CD4-positive, alpha-beta T cell treated with Interleukin-6 for 4 hours (primary cell): ENCODE results near the gene CIRBP.

ENCODE experiments used
- DNase-seq: peaks from one replicate; pipeline ENCODE4 v3.0.0-alpha.2; 2020; ENCODE audit warnings: mixed read lengths

The CIRBP gene

GRCh38 chr19:1256646-1257474 lies 12.3 kb upstream of the CIRBP start:
- DNase-seq: no peak

- DNase-seq: no peak
Measured at GRCh38 chr19:1257475-1258162, 11.5 kb upstream of the CIRBP start.

GRCh38 chr19:1258163-1258492 lies 11.0 kb upstream of the CIRBP start:
- DNase-seq: no peak

DNA sequence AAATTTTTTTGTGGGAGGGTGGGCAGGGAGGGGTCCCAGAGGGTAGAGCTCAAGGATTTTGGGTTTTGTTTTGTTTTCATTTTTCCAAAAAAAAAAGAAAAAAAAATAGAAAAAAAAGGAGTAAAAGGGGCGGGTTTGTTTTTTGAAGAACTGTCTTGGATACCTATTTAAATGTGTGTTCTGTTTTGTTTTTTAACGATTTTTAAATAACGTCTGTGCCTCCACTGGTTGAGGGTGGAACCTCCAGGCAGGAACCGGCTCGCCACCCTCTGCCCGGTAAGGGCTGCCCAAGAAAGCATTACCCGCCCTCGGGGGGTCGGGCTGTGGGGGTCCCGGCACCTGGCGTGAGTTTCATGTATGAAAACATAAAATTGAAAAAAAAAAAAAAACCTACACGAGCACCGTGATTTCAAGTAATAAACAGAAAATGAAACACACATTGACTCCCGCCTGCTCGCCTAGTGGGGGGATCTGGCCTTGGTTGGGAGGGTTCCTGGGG lies 10.4 kb upstream of the CIRBP start:
- DNase-seq: no peak

GRCh38 chr19:1259206-1259875 lies 9.8 kb upstream of the CIRBP start:
- peak; percentile 74 for DNase-seq

- DNase-seq: peak; percentile 55
Measured at GRCh38 chr19:1259876-1260748, 9.0 kb upstream of the CIRBP start.

- DNase-seq: peak; percentile 98
Measured at GRCh38 chr19:1260749-1261537, 8.2 kb upstream of the CIRBP start.

- no peak for DNase-seq
Measured at GRCh38 chr19:1261538-1261797, 7.7 kb upstream of the CIRBP start.

GRCh38 chr19:1261798-1262622 lies 7.1 kb upstream of the CIRBP start:
- peak; percentile 38 for DNase-seq

- no peak for DNase-seq
Measured at GRCh38 chr19:1262623-1263123, 6.5 kb upstream of the CIRBP start.

DNA sequence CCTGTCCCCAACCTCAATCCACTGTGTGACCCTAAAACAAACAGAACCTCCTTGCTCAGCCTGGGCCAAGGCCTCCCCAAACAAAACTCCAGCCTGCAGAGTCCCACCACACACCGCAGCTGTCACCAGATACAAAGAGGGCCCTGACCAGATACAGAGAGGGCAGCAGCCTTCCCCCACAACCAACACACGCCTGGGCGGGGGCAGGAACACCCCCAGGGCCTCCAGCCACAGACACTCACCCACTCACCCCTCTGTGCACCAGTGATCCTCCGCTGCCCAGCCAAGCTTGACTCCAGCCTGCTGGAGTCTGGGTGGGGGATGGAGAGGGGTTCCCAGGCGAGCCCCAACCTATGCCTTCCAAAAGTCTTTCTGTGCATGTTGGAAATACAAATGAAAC lies 5.9 kb upstream of the CIRBP start:
- DNase-seq: no peak

DNA sequence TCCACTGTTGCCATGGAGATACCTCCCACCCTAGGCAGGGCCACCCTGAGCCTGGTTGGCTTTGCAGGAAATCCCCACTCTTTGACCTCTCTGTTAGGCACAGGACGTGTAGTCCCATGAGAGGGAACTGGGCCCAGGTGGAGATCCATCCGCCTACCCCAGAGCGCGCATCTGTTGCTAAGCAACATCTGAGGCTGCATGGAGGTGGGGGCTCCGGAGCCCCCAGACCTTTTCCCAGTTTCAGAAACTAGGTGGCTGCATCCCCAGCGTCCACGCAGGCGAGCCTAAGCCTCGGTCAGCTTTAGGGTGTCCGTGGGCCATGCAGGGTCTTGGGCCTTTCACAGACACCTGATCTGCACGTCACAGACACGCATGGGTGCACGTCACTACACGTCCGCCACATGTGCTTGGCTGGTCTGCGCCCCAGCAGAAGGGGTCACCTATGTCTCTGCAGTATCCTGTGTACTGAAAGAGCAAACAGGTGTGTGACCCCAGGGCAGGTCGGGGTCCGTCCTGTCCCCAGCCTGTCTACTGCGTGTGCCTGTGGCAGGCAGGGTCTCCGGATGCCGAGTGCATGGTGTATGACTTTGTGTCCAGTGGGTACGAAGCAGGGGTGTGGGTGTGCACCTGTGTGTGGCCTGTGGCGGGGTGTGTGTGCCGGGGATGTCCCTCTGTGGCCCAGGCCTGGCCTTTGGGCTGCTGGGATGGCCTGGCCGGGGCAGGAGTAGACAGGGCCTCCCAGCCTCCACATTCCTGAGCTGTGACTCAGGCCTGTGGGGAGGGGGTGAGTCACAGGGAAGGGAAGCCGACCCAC lies 4.1 kb upstream of the CIRBP start:
- DNase-seq: no peak

GRCh38 chr19:1265615-1266128 lies 3.5 kb upstream of the CIRBP start:
- DNase-seq: peak; percentile 68

- DNase-seq: peak; percentile 87
Measured at GRCh38 chr19:1266129-1266915, 2.8 kb upstream of the CIRBP start.

- DNase-seq: peak; percentile 71
Measured at GRCh38 chr19:1266916-1267476, 2.1 kb upstream of the CIRBP start.

DNA sequence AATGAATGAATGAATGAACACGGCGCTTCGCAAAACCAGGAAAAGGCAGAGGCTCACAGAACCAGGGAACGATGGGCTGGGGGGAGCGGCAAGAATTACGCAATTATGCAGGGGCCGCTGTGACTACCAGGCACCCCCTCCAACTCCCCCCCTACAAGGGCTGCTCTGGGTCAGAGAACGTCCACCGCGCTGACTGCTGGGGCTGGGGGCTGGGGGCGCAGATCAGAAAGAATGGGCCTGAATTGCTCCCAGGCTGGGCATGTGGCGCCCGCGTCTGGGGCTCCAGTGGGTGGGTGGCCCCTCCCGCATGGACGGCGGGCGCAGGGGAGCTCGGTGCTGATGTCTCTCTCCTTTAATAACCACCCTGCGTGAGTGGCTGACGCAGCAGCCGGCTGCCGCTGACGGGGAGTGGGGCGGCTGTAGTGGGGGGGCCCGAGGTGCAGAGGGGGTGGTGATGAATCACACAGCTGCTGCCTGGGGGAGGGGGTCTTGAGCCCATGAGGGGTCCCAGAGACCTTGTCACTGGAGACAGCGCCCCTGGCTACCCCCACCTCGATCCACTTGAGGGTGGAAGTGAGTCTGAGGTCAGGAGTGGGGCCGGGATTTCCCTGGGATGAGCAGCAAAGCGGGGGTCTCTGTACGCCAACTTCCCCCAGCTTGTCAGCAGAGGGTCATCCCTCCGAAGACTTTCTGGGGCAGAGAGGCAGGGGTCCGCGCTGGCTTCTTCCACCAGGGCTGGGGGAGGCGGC lies 1.5 kb upstream of the CIRBP start:
- DNase-seq: no peak

DNA sequence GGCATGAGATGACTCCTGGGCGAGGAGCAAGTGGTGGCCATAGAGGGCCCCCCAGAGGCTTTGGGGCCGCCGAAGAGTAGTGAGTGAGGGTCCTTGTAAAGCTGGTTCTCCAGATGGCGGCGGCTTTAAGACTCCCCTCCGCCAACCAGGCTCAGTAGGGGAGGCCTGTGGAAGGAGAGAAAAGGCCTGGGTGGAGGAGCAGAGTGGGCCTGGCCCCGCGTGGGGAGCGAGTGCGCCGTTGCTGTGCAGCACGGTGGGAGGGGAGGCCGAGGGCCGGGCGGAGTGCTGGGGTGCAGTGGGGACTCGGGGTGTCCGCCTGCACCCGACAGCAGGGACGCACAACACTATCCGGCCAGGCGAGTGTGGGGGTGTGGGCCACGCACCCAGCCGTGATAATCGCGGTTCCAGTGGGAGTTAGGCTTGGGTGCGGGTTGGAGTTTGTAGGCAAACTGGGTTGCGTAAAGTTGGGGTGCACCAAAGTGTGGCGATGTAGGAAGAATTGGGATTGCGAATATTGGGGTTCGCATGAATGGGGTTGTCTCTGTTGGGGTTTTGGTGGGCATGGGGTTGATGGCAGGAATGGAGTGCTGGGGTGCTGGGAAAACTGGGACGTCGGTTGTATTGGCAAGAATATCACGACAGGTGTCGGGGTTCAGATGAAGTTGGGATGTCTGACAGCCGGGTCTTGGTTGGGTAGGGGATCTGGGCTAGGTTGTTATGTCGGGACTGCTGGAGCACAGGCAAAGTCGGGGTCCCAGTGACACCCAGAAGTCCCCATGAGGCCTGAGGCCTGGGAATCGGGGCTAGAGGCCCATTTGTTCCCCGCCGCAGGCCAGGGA lies 687 bp upstream of the CIRBP start:
- no peak for DNase-seq
